ENCODE data around the gene GPR52. TPM values are rescaled to one million over a fixed set of nuclear protein-coding genes. Genes with fewer than 3 reads are reported as not detected.

The GPR52 gene
- total and polyA plus RNA-seq, 2 of the 4 experiments (the other 2 are of a cell fraction) = 0.90 TPM; not detected in 1

DNA sequence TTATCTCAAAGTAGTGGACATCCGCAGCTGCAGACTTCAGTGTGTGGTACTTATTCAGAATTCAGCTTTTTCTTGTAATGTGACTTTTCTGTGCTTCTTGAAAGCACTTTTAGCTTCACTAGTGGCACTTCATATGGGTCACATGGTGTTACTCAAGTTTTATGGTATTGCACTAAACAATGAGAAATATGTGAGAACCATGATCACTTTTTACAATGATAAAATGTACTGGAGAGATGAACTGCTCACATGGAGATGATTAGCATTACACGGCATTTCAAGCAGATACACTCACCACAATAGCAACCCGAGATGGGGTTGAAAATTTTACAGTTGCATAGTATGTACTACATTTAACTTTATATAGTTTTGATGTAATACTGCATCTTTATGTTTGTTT lies 40.1 kb upstream of the GPR52 start:
- Histone ChIP-seq H3K36me3 (ENCODE audit: control insufficient read depth, insufficient read depth, low read length) (no peaks in the 10 kb centered on the region), H2AK5ac (ENCODE audit: low read depth, low read length) (no peak overlapping the region), H4K8ac (ENCODE audit: low read depth in 2 of 2, low read length in 2 of 2) (no peak overlapping the region), H3K79me1 (ENCODE audit: low read depth in 1 of 2, low read length in 2 of 2) (no peaks in the 10 kb centered on the region; a peak in 2 of 4 replicates), H4K91ac (ENCODE audit: insufficient read depth, low read depth, low read length) (no peak overlapping the region), H2AFZ (replicated peaks; ENCODE audit: low read length, poor library complexity) (no peak overlapping the region), H4K5ac (ENCODE audit: low read depth, low read length) (no peak overlapping the region), H3K4me3 (ENCODE audit: insufficient read depth, low read depth, low read length) (no peak overlapping the region), H3K9me3 (ENCODE audit: control insufficient read depth, insufficient read depth, low read length) (no peaks in the 10 kb centered on the region), H3K9ac (ENCODE audit: low read depth, low read length) (no peak overlapping the region), H3K14ac (replicated peaks; ENCODE audit: low read depth, low read length) (no peak overlapping the region), H3K27ac (ENCODE audit: insufficient read depth, low read length) (no peak overlapping the region), H3K4me2 (ENCODE audit: low read depth, low read length) (no peak overlapping the region), H2BK20ac (ENCODE audit: low read depth, low read length) (no peak overlapping the region), H2AK9ac (replicated peaks; ENCODE audit: low read depth, low read length, poor library complexity) (no peak overlapping the region), H3K4me1 (ENCODE audit: control insufficient read depth, insufficient read depth, low read length) (no peaks in the 10 kb centered on the region), H3K56ac (ENCODE audit: extremely low read depth, insufficient read depth, low read length) (no peak overlapping the region), H2BK5ac (ENCODE audit: low read depth, low read length, poor library complexity, severe bottlenecking) (no peak overlapping the region), H3K23ac (ENCODE audit: low read depth, low read length) (no peak overlapping the region), H2BK15ac (ENCODE audit: low read depth, low read length) (no peak overlapping the region), H2BK120ac (ENCODE audit: low read depth, low read length) (no peak overlapping the region), H3K27me3 (ENCODE audit: control insufficient read depth, insufficient read depth, low read length) (no peaks in the 10 kb centered on the region), H3K9me1 (ENCODE audit: insufficient read depth, low read length) (no peaks in the 10 kb centered on the region), H4K20me1 (ENCODE audit: insufficient read depth, low read length) (no peaks in the 10 kb centered on the region), H3K4ac (ENCODE audit: low read depth, low read length) (no peak overlapping the region), H3K18ac (ENCODE audit: low read depth, low read length) (no peak overlapping the region)
- no TSS peak for BruUV-seq (replicated peaks)
- ATAC-seq (ENCODE audit: low read depth) (no peak; the same call in 1 of the 2 replicates), DNase-seq (no peak)
- dilution Hi-C loops (cut with HindIII; ENCODE audit: low sequenced_read_pairs, unreplicated experiment) = no loop called here
- ChIA-PET CTCF (no interaction called here), POLR2A (ENCODE audit: unreplicated experiment) (no interaction called here)
- TF ChIP-seq RAD21 (IDR thresholded peaks at IDR 0.05; ENCODE audit: low read length) (no peak), SMC3 (IDR thresholded peaks at IDR 0.05; ENCODE audit: low read depth, low read length) (no peak)
- intact Hi-C loops (cut with micrococcal nuclease) = no loop called here
- in situ Hi-C loops (cut with MboI; ENCODE audit: low sequenced_read_pairs) = no loop called here
- WGBS, 2 experiments (ENCODE audit: extremely low coverage in 2 of 2, insufficient read length in 1 of 2) = no CpG with 5 or more reads among the region's 3 CpGs

Data from IMR-90 (cell line).